ENCODE measurements around the gene CHST8.
"Not testable (repeated sequence)": the region's sequence is repeated elsewhere in the genome, so short reads cannot be mapped to it uniquely, and the experiment has no call there.

The CHST8 gene, protein sequence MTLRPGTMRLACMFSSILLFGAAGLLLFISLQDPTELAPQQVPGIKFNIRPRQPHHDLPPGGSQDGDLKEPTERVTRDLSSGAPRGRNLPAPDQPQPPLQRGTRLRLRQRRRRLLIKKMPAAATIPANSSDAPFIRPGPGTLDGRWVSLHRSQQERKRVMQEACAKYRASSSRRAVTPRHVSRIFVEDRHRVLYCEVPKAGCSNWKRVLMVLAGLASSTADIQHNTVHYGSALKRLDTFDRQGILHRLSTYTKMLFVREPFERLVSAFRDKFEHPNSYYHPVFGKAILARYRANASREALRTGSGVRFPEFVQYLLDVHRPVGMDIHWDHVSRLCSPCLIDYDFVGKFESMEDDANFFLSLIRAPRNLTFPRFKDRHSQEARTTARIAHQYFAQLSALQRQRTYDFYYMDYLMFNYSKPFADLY

DNA sequence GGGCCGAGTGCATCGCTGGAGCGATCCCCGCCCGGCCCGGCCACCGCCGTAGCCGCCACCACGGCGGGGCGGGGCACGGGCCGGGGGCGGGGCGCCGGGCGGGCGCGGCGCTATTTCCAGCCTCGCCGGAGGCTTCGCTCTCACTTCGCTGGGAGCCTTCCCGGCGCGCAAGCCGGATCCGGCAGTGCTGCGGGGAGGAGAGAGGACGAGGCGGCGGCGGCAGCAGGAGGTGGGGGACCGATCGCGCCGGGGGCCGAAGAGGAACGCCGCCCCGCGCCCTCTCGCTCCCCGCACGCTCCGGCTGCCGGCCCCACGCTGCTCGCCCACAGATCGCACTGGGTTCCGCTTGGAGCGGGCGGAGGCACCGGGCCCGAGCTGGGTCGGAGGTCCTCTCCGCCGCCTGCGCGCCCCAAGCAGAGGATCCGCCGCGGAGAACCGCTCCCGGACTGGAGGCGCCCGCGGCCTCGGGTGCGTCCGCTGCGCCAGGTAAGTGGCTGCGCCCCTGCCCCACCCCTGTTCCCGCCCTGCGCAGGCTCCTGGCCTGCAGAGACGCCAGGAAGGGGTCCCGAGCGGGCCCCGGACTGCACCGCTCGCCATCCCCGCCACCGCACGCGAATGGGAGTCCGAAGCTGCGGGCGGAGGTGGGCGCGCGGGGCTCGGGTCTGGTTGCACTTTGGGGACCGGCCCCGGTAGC is at the start of gene CHST8:
TSS of gene CHST8 (plus strand) at position 143 of the 694 bp plus-strand sequence. CDS start 67,309 bp downstream, outside the sequence.
- DNase-seq (ENCODE audit: low read depth in 2 of 2, low spot score in 1 of 2): no peak

- no peak for DNase-seq (ENCODE audit: low read depth in 2 of 2, low spot score in 1 of 2)
These were observed 48.8 kb upstream of the CHST8 start for GRCh38 chr19:33572929-33573328.

GRCh38 chr19:33574824-33575223 is 46.9 kb upstream of the CHST8 start:
- no peak for DNase-seq (ENCODE audit: low read depth in 2 of 2, low spot score in 1 of 2)

DNA sequence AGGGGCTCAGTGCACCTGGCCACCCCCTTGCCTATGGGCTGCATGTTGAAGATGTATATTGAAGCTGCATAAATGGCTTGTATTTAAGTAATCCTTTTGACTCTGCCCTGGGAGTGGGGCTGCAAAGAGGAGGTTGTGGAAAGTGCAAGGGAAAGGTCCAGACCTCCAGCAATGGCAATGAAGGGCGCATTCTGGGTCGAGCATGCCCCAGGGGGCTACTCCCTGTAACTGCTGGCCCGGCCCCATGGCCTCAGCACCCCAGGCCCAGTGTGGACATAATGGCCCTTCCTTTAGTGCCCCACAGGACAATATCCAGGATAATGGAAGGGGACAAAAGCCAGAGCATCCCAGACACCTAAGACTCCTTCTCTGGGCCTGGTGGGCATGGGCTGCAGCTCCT is 43.1 kb upstream of the CHST8 start:
- no peak for DNase-seq (ENCODE audit: low read depth in 2 of 2, low spot score in 1 of 2)

DNA sequence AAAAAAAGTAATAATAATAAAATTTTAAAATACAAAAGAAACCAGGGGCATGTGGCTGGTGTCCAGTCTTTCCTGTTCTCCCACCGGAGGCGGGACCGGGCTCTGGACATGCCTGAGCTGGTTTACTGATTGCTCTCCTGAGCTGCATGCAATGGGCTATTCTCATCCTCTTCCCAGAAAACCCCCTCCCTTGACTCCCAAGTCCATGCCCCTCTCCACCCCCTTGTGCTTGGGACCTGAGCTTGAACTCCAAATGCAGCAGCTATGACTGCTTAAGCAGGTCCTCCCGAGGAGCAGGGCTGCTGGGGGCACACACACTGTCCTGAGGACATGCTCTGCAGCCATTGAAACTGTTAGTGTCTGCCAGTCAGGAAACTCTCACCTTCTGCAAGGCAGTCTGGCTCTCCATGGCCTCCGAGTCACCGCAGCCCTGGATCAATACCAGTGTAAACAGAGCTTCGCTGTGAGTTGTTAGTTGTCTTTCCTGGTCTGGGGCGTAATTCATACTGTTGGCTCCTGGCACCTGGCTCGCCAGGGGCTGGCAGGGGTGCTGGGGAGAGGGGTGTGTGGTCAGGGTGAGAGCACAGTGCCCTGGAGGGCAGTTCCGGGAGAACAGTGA is 41.6 kb upstream of the CHST8 start:
- DNase-seq (ENCODE audit: low read depth in 2 of 2, low spot score in 1 of 2): no peak

- no peak for DNase-seq (ENCODE audit: low read depth in 2 of 2, low spot score in 1 of 2)
These were observed 41.1 kb upstream of the CHST8 start for GRCh38 chr19:33580645-33581037.

DNA sequence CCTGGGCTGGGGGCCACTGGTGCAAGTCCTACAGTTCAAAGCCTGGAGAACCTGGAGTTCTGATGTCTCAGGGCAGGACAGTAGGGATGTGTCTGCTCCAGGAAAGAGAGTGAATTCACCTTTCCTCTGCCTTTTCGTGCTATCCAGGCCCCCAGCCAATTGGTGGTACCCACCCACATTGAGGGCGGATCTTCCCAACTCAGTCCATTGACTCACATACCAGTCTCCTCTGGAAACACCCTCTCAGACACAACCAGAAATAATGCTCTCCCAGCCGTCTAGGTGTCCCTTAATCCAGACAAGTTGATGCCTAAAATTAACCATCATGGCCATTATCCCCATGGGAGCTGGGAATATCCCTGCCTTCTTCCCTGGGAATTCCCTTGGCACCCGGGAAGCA is 38.8 kb upstream of the CHST8 start:
- DNase-seq (ENCODE audit: low read depth in 2 of 2, low spot score in 1 of 2): no peak

- DNase-seq (ENCODE audit: low read depth in 2 of 2, low spot score in 1 of 2): no peak
These were observed 34.6 kb upstream of the CHST8 start for GRCh38 chr19:33587150-33587549.

DNA sequence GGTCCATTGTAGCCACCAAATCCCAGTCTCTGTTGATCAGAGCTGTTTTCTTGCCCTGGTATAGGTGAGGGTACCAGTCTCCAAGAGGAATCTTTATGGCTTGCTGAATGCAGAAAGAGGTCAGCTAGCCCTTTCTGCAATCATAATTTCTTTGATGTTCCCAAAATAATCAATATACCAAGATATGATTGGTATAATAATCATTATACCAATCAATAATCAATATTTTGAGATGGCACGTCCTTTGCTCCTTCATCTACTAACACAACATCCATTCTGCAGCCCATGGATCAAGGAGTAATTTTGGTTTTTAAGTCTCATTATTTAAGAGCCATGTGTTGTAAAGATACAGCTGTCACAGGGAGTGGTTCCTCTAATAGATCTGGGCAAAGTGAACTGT is 31.5 kb upstream of the CHST8 start:
- no peak for DNase-seq (ENCODE audit: low read depth in 2 of 2, low spot score in 1 of 2)

GRCh38 chr19:33595783-33596182 is 26.0 kb upstream of the CHST8 start:
- DNase-seq (ENCODE audit: low read depth in 2 of 2, low spot score in 1 of 2): no peak

GRCh38 chr19:33601583-33601982 is 20.2 kb upstream of the CHST8 start:
- no peak for DNase-seq (ENCODE audit: low read depth in 2 of 2, low spot score in 1 of 2)

DNA sequence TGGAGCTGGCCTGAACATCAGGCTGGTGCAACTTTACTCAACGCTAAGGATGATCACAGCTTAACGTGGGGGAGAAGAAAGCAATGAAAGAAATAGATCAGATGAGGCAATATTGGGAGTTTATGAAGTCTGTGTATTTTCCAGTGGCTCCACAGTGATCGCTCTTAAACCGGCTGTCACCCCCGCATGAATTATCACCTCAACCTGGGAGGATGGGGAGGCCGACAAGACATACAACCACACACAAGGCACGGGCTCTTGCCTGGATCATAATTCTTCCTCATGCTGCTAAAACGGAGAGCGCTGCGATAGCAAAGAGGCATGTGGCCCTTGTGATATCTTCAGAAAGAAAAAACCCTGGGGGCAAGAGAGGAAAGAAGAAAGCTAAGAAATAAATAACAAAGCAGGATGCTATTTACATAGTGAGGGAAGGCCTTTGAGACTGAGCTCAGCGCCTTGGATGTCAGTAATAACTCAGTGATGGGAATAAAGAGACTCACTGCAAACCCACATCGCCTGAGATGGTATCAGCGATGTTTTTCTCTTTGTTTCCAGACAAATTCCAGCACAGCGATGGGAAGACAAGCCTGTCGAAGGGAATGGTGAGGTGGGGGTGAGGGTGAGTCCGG is 19.1 kb upstream of the CHST8 start:
- no peak for DNase-seq (ENCODE audit: low read depth in 2 of 2, low spot score in 1 of 2)

- DNase-seq (ENCODE audit: low read depth in 2 of 2, low spot score in 1 of 2): no peak
These were observed 18.4 kb upstream of the CHST8 start for GRCh38 chr19:33603377-33603776.

- DNase-seq (ENCODE audit: low read depth in 2 of 2, low spot score in 1 of 2): no peak
These were observed 17.1 kb upstream of the CHST8 start for GRCh38 chr19:33604651-33605050.

GRCh38 chr19:33605803-33606295 is 15.9 kb upstream of the CHST8 start:
- not testable (repeated sequence) for DNase-seq (ENCODE audit: low read depth in 2 of 2, low spot score in 1 of 2)

- DNase-seq (ENCODE audit: low read depth in 2 of 2, low spot score in 1 of 2): no peak
These were observed 15.2 kb upstream of the CHST8 start for GRCh38 chr19:33606556-33606955.

DNA sequence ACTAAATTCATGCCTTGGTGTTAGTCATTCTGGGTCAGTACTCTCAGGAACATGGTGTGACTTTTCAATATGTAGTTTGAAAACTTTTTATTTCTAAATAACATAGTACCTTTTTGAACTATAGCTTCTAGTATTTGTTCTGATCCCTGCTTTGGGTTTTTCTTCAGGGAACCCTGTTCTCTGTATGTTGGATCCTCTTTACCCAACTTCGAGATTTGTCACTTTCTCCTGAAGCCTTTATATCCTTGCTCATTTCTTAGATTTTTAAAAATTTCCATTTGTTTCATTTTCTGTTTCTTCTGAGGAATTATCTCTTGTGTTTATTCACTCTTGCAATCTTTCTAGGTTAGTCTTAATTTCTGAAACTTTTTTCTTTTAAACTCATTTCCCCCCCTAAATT is 12.4 kb upstream of the CHST8 start:
- DNase-seq (ENCODE audit: low read depth in 2 of 2, low spot score in 1 of 2): no peak

GRCh38 chr19:33610588-33610987 is 11.2 kb upstream of the CHST8 start:
- DNase-seq (ENCODE audit: low read depth in 2 of 2, low spot score in 1 of 2): no peak

DNA sequence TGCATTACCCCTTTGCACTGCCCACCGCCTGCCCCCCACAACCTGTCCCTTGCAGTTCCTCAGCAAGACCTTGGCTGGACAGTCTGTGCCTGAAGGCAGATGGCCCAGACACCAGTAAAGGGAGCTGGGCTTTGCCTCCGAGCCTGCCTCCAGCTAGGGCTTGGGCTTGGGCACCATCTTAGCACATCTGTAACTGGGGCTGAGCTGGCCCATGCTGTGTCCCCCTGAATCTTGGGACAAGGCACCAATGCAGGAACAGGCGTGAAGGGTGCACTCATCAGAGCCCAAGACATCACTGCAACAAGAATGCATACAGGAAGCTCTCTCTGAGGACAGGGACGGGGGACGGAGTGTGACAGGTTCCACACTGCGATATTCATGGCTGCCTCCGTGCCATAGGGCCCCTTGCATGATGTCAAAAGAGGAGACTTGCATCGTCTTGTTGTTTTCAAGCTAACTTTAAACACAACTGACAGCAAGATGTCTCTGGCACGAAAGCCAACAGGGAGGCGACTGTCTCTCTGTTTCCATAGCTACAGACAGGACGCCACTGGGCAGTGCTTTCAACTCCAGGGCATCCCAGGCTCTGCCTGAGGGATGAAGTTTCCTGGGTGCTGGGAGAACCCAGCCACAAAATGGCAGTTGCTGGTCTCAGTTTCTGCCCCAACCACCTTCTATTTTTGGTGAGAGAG is 8.7 kb upstream of the CHST8 start:
- no peak for DNase-seq (ENCODE audit: low read depth in 2 of 2, low spot score in 1 of 2)

GRCh38 chr19:33613620-33614000 is 8.1 kb upstream of the CHST8 start:
- DNase-seq (ENCODE audit: low read depth in 2 of 2, low spot score in 1 of 2): no peak

- no peak for DNase-seq (ENCODE audit: low read depth in 2 of 2, low spot score in 1 of 2)
These were observed 5.4 kb upstream of the CHST8 start for GRCh38 chr19:33616346-33616745.

Measured in stimulated activated CD8-positive, alpha-beta memory T cell treated with anti-CD3 and anti-CD28 coated beads, Interleukin-4, amount 100 ng/mL, for 1 hour (primary cell).